Panc1 (cell line): ENCODE results near the gene TSPAN17.

Experiments used
- CTCF ChIP-seq: fragments of 450-650 bp; IDR thresholded peaks from 2 replicates; pipeline ENCODE4 v1.5.1; 2017; ENCODE audit warnings: mild to moderate bottlenecking
- POLR2AphosphoS5 ChIP-seq: IDR thresholded peaks from 2 replicates; pipeline ENCODE4 v1.6.1; 2012; ENCODE audit warnings: mild to moderate bottlenecking, low read depth, low read length, moderate library complexity
- REST ChIP-seq, 2 experiments: IDR thresholded peaks; 2 replicates each; pipeline ENCODE4 v1.6.1; 2011 to 2012; ENCODE audit warnings: low read depth in 2 of 2, control low read depth in 1 of 2, low read length in 1 of 2, mild to moderate bottlenecking in 1 of 2, moderate library complexity in 1 of 2; ENCODE audit not compliant: insufficient read depth in 1 of 2
- SIN3A ChIP-seq: IDR thresholded peaks from 2 replicates; pipeline ENCODE4 v1.6.1; 2012; ENCODE audit warnings: low read depth, mild to moderate bottlenecking, low read length, moderate library complexity, borderline replicate concordance; ENCODE audit not compliant: insufficient read depth
- TCF7L2 ChIP-seq: IDR thresholded peaks from 2 replicates; pipeline ENCODE4 v1.6.1; 2011; ENCODE audit warnings: mild to moderate bottlenecking, low read depth, low read length, inconsistent platforms

GRCh38 chr5:176633598-176633997 lies 13.7 kb upstream of the TSPAN17 start:
- no peak for TF ChIP-seq REST (IDR thresholded peaks at IDR 0.05; ENCODE audit: insufficient read depth in 1 of 2, low read depth in 2 of 2, low read length in 1 of 2)
- no peak for TF ChIP-seq CTCF
- TF ChIP-seq POLR2AphosphoS5 = no peak
- TF ChIP-seq SIN3A = no peak
- TF ChIP-seq TCF7L2 = no peak
